Mesodermal cell (in vitro differentiated cells): ENCODE results near the gene SUN3.

Experiments used
- H3K27ac ChIP-seq: 2 replicates; pipeline ENCODE4 v1.7.0; 2013; ENCODE audit warnings: mild to moderate bottlenecking, low read depth, low read length, moderate library complexity; ENCODE audit not compliant: severe bottlenecking
- H3K36me3 ChIP-seq: 2 replicates; pipeline ENCODE4 v1.7.1; 2013; ENCODE audit warnings: mild to moderate bottlenecking, low read length, moderate library complexity; ENCODE audit not compliant: control insufficient read depth, insufficient read depth
- H3K4me1 ChIP-seq: one replicate; pipeline ENCODE4 v1.7.1; 2013; ENCODE audit warnings: mild to moderate bottlenecking, low read length; ENCODE audit not compliant: insufficient read depth, control insufficient read depth, poor library complexity, severe bottlenecking
- H3K4me3 ChIP-seq: 2 replicates; pipeline ENCODE4 v1.7.0; 2013; ENCODE audit warnings: low read length, control low read depth, mild to moderate bottlenecking; ENCODE audit not compliant: insufficient read depth, poor library complexity, severe bottlenecking; ENCODE audit errors: extremely low read depth
- H3K9me3 ChIP-seq: 2 replicates; pipeline ENCODE4 v1.7.1; 2013; ENCODE audit warnings: mild to moderate bottlenecking, low read length, moderate library complexity; ENCODE audit not compliant: control insufficient read depth
- WGBS, 2 experiments: methylation state at CpG; one replicate each; pipeline ENCODE4 v1.1.5; 2013; ENCODE audit warnings: missing lambda C conversion rate in 2 of 2; ENCODE audit not compliant: insufficient coverage in 2 of 2; 5-methylcytosine and 5-hydroxymethylcytosine counted together

The SUN3 gene

GRCh38 chr7:47979832-47980181 is 49.1 kb downstream of the SUN3 start:
- whole genome bisulfite sequencing, 2 experiments, result no CpG with 5 or more reads among the region's 7 CpGs
- Histone ChIP-seq H3K4me3 (peak overlapping the region; percentile 52), H3K36me3 (peaks cover 38% of the 10 kb centered on the region), H3K27ac (peak overlapping the region; percentile 94), H3K9me3 (no peaks in the 10 kb centered on the region), H3K4me1 (no peaks in the 10 kb centered on the region)

GRCh38 chr7:47979145-47979831 is 49.6 kb downstream of the SUN3 start, which contains the start of gene HUS1:
Gene HUS1 (minus strand): TSS chr7:47979615. CDS start chr7:47979519, 96 bp downstream.
- H3K36me3 ChIP-seq, result peaks cover 43% of the 10 kb centered on the region
- H3K27ac ChIP-seq, result peak within 1 kb of the TSS; percentile 94
- H3K4me1 ChIP-seq, result no peaks in the 10 kb centered on the region
- WGBS, 2 experiments, result 0 to 1% methylated on average over 21 to 45 of the region's 62 CpGs
- peak within 1 kb of the TSS; percentile 52 for H3K4me3 ChIP-seq
- H3K9me3 ChIP-seq, result no peaks in the 10 kb centered on the region

DNA sequence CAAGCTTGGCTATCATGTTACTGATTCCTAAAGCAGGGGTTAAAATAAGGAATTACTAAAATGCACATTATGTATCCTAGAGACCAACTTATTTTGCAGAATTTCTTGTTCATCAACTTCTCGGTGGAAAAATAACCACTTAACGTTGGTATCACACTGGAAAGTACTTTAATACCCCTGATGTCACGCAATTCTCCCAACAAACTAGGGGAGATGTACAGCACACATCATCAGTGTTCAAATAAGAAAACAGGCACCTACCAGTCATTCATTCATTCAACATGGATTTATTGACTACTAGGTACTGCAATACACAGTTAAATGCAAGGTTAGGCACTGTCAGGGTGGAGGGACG is 50.1 kb downstream of the SUN3 start:
- Histone ChIP-seq H3K36me3 (peaks cover 48% of the 10 kb centered on the region), H3K4me1 (no peaks in the 10 kb centered on the region), H3K9me3 (no peaks in the 10 kb centered on the region), H3K27ac (peak overlapping the region; percentile 43), H3K4me3 (peak overlapping the region; percentile 52)
- 26 to 34% methylated on average over 4 of the region's 4 CpGs for WGBS, 2 experiments

DNA sequence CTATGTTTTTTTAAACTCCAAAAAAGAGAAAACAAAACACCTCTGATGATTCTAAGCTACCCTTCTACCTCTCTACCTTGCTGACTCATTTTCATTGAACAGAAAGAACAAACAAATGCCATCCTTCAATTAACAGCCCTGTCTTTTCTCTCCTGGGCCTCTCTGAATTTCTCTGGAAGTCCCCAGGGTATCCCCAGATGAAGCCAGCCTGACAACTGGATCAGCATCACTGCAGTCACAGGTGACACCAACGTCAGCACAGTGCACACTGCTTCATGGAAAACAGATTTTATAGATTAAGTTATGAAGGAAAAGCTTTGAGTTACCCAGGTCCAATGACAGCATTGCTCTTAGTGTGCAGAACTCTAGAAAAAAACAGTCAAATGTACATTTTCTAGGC is 55.2 kb downstream of the SUN3 start:
- Histone ChIP-seq H3K4me3 (no peak overlapping the region), H3K9me3 (no peaks in the 10 kb centered on the region), H3K4me1 (no peaks in the 10 kb centered on the region), H3K27ac (no peak overlapping the region), H3K36me3 (peaks cover 69% of the 10 kb centered on the region)
- WGBS, 2 experiments, result 100% methylated on average over 1 of the region's 1 CpG; no CpG with 5 or more reads in 1 of the 2 experiments

- H3K36me3 ChIP-seq, result peaks cover 67% of the 10 kb centered on the region
- H3K4me1 ChIP-seq, result no peaks in the 10 kb centered on the region
- no peak overlapping the region for H3K4me3 ChIP-seq
- no peak overlapping the region for H3K27ac ChIP-seq
- no CpG with 5 or more reads among the region's 1 CpG for WGBS, 2 experiments
- H3K9me3 ChIP-seq, result no peaks in the 10 kb centered on the region
Observed at GRCh38 chr7:47970761-47971160, 58.1 kb downstream of the SUN3 start.

- Histone ChIP-seq H3K27ac (no peak overlapping the region), H3K4me3 (no peak overlapping the region), H3K36me3 (peaks cover 67% of the 10 kb centered on the region), H3K9me3 (no peaks in the 10 kb centered on the region), H3K4me1 (no peaks in the 10 kb centered on the region)
- WGBS, 2 experiments, result 55 to 65% methylated on average over 4 of the region's 5 CpGs
Observed at GRCh38 chr7:47968847-47969774, 59.8 kb downstream of the SUN3 start.

DNA sequence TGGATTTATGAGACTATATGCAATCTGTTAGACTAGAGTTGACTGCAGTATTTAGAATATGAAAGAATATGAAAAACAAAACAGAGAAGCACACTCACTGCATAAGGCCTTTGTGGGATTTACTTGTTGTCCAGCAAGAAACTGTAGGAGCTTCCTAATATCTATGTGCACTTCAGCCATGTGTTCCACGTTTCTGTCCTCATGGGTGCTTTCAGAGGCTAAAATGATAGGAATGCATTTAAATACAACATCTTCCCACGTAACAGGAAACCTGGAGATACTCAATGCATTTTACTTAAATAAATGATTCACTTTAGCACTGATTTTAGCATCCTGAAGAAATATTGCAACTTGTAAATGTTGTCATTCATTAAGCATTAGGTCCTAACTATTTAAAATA is 61.2 kb downstream of the SUN3 start:
- no CpG with 5 or more reads among the region's 2 CpGs for WGBS, 2 experiments
- Histone ChIP-seq H3K4me1 (no peaks in the 10 kb centered on the region), H3K27ac (no peak overlapping the region), H3K4me3 (no peak overlapping the region), H3K36me3 (peaks cover 68% of the 10 kb centered on the region), H3K9me3 (no peaks in the 10 kb centered on the region)

GRCh38 chr7:47967123-47967522 is 61.8 kb downstream of the SUN3 start:
- Histone ChIP-seq H3K9me3 (no peaks in the 10 kb centered on the region), H3K27ac (no peak overlapping the region), H3K36me3 (peaks cover 71% of the 10 kb centered on the region), H3K4me1 (no peaks in the 10 kb centered on the region), H3K4me3 (no peak overlapping the region)
- 95 to 98% methylated on average over 4 to 5 of the region's 5 CpGs for WGBS, 2 experiments

DNA sequence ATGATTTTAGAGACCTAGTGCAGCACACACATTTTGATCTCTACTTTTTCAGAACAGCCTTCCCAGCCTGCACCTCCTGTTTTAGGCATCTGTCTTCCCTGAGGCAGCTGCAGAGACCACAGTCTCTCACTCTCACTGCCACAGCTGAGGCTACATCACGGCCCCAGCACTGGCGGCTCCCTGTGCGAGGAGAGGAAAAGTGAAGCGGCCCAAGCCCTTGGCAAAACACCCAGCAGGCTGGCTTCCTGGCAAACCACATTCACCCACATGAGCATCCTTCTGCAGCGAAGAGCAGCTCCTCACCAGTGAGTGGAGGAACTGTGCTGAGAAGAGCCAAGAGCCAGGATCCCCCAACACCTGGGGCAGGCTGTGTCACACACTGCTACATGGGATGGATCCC is 63.5 kb downstream of the SUN3 start:
- peaks cover 80% of the 10 kb centered on the region for H3K36me3 ChIP-seq
- peaks cover 7% of the 10 kb centered on the region for H3K9me3 ChIP-seq
- H3K4me3 ChIP-seq, result no peak overlapping the region
- no peak overlapping the region for H3K27ac ChIP-seq
- H3K4me1 ChIP-seq, result no peaks in the 10 kb centered on the region
- WGBS, 2 experiments, result 90 to 100% methylated on average over 1 to 5 of the region's 5 CpGs

- no peaks in the 10 kb centered on the region for H3K4me1 ChIP-seq
- no peak overlapping the region for H3K27ac ChIP-seq
- peaks cover 7% of the 10 kb centered on the region for H3K9me3 ChIP-seq
- no peak overlapping the region for H3K4me3 ChIP-seq
- H3K36me3 ChIP-seq, result peaks cover 68% of the 10 kb centered on the region
- WGBS, 2 experiments, result 100% methylated on average over 1 of the region's 3 CpGs; no CpG with 5 or more reads in 1 of the 2 experiments
Observed at GRCh38 chr7:47962262-47962661, 66.6 kb downstream of the SUN3 start.

GRCh38 chr7:47957156-47957555 is 71.8 kb downstream of the SUN3 start:
- Histone ChIP-seq H3K27ac (no peak overlapping the region), H3K9me3 (peaks cover 7% of the 10 kb centered on the region), H3K36me3 (peaks cover 41% of the 10 kb centered on the region), H3K4me3 (no peak overlapping the region), H3K4me1 (no peaks in the 10 kb centered on the region)
- 50 to 90% methylated on average over 2 to 5 of the region's 6 CpGs for WGBS, 2 experiments
